HepG2 (cell line): ENCODE data around the gene SPG7.

Experiments
- ARID5B ChIP-seq: IDR thresholded peaks from 2 replicates; pipeline ENCODE4 v1.4.0; 2020; ENCODE audit warnings: mild to moderate bottlenecking, missing genetic modification reagents
- CHD2 ChIP-seq: IDR thresholded peaks from 2 replicates; pipeline ENCODE4 v1.6.1; 2011; ENCODE audit warnings: low read depth, low read length, improper control_type of control experiment
- CTCF ChIP-seq: sonication (generic); formaldehyde crosslinking; IDR thresholded peaks from 2 replicates; pipeline ENCODE4 v1.5.0; 2020; ENCODE audit warnings: mild to moderate bottlenecking, missing genetic modification reagents, moderate library complexity
- PCBP1 ChIP-seq: fragments of 200-400 bp; formaldehyde crosslinking; IDR thresholded peaks from 2 replicates; pipeline ENCODE4 v1.6.1; 2017; ENCODE audit warnings: mild to moderate bottlenecking, low read depth, low read length, borderline replicate concordance
- SSRP1 ChIP-seq: IDR thresholded peaks from 2 replicates; pipeline ENCODE4 v1.6.1; 2016; ENCODE audit warnings: control low read depth

- TF ChIP-seq CHD2 (no peak), ARID5B (CRISPR knock-in tag) (no peak), CTCF (CRISPR knock-in tag) (no peak), SSRP1 (CRISPR knock-in tag) (no peak), PCBP1 (no peak)
These were observed 8.4 kb upstream of the SPG7 start for GRCh38 chr16:89499767-89500166.
